ENCODE measurements around the gene NXPH4.

NXPH4 gene

DNA sequence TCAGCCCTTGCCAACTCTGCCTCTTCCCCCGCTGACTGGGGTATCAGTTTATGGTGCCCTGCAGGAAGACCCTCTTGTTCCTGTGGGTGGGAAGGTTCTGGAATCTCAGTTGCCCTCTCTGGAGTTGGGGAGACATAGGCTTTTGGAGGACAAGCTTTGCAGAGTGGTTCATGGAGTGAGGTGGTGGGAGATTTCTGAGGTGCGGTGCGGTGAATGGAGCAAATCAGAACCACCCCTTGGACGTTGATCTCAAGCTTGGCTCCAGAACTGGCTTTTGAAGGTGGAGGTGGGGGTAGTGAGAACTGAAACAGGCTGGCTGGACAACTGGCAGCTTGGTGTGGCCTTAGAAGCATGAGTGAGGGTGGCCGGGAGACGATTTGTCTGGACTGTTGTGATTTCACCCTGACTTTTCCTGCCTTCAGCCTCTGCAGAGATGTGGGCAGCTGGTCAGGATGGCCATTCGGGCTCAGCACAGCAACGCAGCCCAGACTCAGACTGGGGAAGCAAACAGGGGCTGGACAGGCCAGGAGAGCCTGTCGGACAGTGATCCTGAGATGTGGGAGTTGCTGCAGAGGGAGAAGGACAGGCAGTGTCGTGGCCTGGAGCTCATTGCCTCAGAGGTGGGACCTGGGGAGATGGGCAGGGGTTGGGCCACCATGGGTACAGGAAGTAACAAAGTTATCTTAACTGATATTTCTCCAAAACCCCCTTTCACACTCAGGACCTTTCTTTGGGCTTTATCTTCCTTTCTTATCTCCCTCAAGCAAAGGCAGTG, 14.0 kb downstream of the NXPH4 start:
- in situ Hi-C loops (cut with HindIII; ENCODE audit: low sequenced_read_pairs) = no loop called here

DNA sequence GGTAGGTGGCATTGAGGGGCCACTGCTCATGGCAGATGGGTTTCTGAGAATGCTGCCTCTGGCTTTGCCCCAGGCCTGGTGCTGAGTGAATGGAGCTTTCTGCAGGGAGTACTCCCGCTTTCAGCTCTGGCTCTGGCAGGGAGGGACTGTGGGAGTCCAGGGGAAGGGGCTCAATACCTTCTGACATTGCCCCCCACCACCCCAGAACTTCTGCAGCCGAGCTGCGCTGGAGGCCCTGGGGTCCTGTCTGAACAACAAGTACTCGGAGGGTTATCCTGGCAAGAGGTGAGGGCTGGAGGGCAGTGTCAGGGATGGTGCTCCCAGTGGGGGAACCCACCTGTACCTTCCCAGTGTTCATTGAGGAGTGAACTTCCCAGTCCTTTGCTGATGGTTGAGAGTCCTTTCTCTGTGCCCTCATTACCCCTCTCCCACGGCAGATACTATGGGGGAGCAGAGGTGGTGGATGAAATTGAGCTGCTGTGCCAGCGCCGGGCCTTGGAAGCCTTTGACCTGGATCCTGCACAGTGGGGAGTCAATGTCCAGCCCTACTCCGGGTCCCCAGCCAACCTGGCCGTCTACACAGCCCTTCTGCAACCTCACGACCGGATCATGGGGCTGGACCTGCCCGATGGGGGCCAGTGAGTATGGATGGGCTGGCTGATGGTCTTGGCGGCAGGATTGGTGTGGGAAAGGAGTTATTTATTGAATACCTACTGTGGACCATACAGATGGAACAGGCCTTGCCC, 14.9 kb downstream of the NXPH4 start:
- in situ Hi-C loops (cut with HindIII; ENCODE audit: low sequenced_read_pairs) = no loop called here

DNA sequence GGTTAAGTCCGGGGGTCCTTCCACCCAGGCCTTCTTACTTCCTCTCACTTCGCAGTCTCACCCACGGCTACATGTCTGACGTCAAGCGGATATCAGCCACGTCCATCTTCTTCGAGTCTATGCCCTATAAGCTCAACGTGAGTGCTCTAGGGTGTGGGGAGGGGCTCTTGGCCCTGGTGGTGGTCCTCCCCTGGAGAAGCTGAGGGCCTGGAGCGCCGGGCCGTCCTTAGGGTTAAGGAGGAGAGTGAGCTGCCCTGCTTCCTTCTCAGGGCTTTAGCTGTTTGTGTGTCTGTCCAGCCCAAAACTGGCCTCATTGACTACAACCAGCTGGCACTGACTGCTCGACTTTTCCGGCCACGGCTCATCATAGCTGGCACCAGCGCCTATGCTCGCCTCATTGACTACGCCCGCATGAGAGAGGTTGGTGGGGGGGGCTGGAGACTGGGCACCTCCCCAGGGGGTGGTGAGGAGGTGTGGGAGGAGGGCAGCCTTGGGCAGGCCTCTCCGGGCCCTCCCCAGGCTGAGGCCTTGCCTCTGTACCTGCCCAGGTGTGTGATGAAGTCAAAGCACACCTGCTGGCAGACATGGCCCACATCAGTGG, 15.7 kb downstream of the NXPH4 start:
- in situ Hi-C loops (cut with HindIII; ENCODE audit: low sequenced_read_pairs) = no loop called here

DNA sequence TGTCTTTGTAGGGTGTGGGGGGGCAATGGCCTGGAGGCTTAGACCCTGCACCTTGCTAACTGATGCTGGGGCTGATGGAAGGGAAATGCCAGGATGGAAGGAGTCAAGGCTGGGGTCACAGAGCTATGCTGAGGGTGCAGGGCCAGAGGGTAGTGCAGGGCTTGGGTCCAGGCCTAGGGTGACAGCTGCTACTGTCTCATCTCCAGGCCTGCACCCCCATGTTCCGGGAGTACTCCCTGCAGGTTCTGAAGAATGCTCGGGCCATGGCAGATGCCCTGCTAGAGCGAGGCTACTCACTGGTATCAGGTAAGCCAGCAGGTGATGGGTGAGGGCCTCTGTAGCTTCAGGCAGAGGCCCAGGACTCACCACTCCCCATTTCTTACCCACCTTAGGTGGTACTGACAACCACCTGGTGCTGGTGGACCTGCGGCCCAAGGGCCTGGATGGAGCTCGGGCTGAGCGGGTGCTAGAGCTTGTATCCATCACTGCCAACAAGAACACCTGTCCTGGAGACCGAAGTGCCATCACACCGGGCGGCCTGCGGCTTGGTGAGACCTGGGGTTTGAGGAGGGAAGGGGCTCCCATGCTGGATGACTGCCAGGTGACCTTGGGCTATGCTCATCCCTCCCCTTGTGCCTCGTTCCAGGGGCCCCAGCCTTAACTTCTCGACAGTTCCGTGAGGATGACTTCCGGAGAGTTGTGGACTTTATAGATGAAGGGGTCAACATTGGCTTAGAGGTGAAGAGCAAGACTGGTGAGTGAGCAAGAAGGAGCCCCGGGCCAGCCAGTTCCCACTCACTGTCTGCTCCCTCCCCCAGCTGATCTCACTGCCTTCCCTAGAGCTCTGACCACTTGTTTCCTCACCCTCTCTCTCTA, 17.0 kb downstream of the NXPH4 start:
- in situ Hi-C loops (cut with HindIII; ENCODE audit: low sequenced_read_pairs) = no loop called here

DNA sequence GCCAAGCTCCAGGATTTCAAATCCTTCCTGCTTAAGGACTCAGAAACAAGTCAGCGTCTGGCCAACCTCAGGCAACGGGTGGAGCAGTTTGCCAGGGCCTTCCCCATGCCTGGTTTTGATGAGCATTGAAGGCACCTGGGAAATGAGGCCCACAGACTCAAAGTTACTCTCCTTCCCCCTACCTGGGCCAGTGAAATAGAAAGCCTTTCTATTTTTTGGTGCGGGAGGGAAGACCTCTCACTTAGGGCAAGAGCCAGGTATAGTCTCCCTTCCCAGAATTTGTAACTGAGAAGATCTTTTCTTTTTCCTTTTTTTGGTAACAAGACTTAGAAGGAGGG, 17.6 kb downstream of the NXPH4 start:
- in situ Hi-C loops (cut with HindIII; ENCODE audit: low sequenced_read_pairs) = no loop called here

DNA sequence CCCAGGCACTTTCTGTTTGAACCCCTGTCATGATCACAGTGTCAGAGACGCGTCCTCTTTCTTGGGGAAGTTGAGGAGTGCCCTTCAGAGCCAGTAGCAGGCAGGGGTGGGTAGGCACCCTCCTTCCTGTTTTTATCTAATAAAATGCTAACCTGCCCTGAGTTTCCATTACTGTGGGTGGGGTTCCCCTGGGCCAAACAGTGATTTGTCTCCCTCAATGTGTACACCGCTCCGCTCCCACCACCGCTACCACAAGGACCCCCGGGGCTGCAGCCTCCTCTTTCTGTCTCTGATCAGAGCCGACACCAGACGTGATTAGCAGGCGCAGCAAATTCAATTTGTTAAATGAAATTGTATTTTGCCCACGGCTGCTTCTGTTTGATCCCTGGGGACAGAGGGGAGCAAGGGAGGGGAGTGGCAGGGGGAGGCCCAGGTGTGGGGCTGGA, 18.0 kb downstream of the NXPH4 start:
- in situ Hi-C loops (cut with HindIII; ENCODE audit: low sequenced_read_pairs) = no loop called here

DNA sequence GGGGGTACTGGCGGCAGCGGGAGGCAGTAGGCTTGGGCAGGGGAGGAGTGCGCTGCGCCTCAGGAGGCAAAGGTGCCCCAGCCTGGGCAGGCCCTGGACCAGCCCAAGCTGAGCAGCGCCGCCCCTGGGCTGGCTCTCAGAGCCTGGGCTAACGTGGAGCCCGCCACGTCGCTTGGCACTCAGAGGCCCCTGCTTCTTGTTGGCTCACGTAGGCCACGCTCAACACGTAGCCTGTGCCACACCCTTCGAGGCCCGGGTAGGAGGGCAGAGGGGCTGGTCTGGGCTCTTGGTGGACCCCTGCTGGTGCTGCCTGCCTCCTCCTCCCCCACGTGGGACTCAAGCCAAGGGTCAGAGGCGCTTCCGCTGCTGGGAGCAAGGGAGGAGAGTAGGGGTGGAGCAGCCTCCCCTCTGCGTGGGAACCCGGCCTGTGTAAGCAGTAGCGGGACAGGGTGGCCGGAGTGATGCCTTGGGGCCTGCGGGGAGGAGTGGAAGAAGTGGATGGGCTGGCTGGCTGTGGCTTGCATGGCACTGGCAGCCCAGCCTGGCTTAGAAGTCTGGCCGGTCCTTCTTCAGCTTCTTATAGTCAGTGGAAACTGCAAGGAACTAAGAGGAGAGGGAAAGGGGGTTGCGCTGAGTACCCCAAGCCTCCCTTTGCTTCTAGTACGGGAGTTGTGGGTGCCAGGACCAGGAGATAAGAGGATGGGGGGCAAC, 18.6 kb downstream of the NXPH4 start:
- in situ Hi-C loops (cut with HindIII; ENCODE audit: low sequenced_read_pairs) = no loop called here

DNA sequence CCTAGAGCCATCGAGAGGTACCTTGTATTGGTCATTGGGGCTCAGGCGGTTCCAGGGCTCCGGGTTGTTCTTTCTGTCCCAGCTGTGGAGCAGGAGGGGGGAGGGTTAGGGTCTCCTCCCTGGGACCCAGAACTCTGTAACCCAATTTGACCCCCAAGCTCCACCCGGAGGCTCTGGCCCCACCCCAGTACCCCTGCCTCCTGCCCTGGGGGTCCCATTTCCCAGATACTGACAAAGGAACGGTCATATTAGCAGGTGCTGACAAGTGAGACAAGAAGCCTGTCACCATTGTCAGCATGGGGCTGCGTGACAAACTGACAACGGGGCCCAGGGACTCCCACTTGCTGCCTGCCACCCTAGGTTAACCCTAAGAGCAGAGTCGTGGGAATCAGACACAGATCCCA, 19.1 kb downstream of the NXPH4 start:
- in situ Hi-C loops (cut with HindIII; ENCODE audit: low sequenced_read_pairs) = no loop called here

DNA sequence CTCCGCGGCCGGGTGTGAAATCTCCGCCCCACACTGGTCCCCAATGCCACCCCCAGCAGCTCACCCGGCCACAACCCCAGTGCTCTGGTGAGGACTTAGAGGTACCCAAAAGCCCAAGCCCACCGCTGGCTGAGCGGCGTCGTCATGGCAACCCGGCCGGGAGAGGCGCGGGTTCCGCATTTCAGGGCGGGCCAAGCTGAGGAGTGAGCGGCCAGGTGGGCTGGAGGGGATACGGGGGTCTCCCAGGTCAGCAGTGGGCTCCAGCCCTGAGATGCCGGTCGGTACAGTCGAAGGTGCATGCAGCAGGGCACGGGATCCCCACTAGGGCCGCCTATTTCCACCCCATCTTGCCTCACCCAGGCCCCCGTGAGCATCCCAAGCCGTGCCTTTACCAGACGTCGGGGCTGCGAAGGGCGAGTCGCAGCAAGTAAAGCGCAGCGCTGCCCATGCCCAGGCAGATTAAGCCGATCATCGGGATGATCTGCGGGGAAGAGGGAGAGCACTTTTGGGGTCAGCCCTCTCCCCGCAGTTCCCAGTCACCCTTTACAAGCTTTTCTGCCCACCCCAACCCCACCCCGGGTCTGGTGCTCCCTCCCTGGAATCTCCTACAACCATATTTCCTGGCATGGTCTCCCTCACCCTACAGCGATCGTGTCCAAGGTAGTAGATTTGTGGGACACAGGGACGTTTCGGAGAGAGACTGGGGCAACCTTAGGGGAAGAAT, 19.8 kb downstream of the NXPH4 start:
- in situ Hi-C loops (cut with HindIII; ENCODE audit: low sequenced_read_pairs) = no loop called here

DNA sequence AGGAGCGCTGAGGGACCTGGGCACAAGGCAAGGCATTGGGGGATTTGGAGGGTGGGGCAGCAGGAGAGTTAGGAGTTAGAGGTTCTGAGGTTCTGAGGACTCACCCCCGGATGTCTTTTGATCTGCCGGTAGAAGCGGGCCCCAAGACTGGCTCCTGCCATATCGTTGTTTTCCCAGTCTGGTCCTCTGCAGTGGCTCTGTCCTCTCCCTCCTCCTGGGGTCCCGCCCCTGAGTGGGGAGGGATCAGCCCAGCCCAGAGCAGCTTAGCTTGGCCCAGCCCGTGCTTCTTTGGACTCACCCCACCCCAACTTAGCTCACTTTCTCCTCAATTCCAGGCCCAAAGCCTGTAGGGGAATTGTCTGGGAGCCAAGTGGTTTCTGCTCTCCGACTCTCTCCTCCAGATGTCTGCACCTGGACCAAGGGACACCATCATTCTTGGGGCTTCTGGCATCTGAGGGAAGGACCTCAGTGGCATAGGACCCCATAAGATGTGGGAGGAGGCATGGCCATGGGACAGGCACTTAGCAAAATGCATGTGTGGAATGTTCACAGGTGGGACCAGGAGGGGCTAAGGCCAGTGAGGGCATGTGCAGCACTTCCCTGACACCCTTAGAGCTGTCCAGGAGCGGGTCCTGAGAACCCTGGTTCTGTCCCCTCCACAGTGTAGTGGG, 20.5 kb downstream of the NXPH4 start:
- in situ Hi-C loops (cut with HindIII; ENCODE audit: low sequenced_read_pairs) = no loop called here

DNA sequence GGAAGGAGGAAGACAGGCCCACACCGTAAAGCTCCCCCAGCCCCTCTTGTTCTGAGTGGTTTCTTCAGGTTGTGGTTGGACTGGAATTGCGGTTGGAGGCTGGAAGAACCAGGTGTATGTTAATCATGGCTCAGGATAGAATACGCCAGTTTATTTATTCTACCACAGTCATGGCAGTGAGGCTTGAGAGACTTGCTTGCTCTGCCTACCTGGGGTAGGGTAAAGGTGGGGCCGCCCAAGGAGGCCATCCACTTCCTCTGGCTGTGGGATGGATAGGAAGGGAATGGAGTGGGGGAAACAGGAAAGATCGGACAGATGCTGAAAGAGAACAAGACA, 21.0 kb downstream of the NXPH4 start:
- in situ Hi-C loops (cut with HindIII; ENCODE audit: low sequenced_read_pairs) = no loop called here

DNA sequence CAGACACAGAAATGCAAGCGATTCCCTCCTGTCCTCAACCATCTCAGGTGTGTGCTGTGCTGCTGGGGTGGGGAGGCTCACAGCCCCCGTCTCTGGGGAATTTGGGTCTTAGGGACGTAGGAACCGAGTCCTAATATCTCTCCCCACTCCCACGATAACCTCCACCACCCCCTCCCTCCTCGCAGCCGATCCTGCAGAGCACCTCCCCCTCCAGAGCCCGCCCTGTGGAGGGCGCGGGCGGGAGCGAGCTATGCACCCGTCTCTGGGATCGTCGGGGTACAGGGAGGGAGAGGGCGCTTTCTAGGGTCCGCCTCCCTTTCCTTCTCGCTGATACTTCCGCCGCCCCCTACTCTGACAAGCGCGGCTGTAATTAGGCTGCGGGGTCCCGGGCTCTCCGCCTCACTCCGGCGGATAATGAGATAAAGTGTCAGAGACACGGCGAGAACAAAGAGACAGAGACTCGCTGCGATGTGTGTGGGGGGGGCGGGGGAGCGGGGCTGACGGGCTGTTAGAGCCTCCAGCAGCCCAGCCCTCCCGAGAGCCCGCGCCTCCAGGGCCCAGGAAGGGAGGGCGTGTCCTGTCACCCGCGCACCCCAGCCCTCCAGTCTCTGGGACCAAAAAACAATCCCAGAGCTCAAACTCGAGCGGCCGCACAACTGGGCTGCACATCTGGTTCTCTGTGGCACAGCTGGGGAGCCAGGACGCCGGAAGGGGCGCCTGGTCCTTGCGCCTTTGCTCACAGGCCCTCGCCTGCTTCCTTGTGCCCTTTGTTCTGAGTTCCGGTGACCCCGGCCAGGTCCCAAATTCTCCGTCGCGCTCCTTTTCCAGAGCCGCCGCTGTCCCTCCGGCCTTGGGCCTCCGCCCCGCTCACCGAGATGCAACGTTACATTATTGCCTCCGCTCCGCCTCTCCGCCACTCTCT, 21.6 kb downstream of the NXPH4 start:
- in situ Hi-C loops (cut with HindIII; ENCODE audit: low sequenced_read_pairs) = no loop called here

DNA sequence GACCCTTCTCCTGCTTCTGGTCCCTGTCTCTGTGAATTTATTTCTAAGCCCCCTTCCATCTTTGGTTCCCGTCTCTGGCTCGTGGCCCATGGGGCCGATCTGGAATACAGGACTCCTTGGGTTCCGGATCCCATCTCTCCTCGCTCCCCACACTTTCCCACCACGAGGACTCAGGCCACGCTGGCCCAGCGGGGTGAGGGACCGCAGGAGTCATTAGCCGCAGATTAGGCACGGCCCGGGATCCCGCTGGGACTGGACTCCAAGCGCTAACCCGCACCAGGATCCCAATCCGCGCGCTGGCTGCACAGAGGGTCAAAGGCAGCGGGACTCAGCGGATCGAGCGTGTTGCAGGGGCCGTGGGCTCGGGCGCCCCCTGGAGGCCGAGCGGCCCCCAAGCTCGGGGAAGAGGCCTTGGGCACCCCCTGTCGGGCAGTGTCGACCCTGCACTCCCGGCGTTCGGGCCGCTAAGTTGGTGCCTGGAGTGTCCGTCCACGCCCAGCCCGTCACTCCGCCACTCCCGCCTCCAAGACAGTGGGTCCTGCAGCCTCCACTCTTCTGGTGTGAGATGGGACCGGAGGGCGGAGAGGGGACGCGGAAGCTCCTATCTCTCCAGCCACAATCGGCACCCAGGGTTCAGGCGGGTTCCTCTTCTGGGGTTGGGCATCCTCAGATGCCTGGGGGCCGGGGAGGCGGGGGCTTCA, 22.4 kb downstream of the NXPH4 start:
- in situ Hi-C loops (cut with HindIII; ENCODE audit: low sequenced_read_pairs) = no loop called here

DNA sequence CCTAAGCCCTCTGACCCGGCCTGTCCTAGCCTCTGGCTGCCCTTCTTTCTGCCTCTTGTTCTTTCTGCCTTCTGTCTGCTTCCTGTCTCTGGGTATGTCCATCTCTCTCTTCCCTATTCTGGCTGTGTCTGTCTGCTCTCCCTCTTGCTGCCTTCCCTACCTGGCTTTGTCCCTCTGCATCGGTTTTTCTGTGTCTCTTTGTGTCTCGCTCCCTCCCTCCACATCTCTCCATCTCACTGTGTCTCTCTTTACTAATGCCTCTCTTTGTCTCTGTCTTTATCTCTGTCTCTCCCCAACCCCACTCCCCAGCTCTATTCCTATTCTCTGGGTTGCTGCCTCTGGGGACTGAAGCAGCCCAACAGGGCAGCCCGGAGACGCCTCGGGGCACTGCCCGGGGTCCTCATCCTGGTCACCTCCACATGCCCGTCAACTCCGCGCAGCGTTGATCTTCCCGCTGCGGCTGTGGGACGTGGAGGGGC, 23.0 kb downstream of the NXPH4 start:
- in situ Hi-C loops (cut with HindIII; ENCODE audit: low sequenced_read_pairs) = no loop called here

DNA sequence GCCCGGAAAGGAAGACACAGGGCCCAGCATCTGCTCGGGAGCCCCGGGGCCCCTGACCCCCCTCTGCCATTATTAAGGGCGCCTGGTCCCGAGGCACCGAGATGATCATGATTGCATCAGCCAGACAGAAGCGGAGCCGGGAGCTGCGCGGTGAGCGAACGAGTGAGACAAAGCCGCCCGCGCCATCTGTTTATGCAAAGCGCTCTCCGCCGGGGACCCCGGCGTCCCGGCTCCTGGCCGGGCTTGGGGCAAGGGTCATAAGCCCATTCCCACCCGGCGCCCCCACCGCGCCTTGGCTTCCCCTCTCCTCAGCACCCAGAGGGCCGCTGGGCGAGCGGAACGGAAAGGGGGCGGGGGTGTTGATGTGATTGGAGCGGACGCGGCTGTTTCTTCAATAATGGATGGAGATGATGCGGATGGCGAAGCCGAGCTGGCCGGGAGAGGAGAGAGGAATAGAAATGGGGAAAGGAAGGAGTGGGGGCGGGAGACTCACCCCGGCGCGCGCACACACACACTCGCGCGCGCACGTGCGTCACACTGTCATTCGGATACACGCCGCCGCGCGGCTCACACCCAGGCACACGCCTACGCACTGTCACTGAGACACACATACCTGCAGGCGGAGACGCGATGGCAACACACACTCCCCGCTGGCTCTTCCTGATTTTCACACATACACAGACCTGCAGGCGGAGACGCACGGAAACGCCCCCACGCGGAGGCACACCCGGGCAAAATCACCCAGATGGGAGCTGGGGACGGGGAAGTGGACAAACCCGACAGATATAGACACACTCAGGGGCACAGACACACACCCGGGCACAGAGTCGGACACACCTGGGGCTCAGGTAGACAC, 23.7 kb downstream of the NXPH4 start:
- in situ Hi-C loops (cut with HindIII; ENCODE audit: low sequenced_read_pairs) = no loop called here

DNA sequence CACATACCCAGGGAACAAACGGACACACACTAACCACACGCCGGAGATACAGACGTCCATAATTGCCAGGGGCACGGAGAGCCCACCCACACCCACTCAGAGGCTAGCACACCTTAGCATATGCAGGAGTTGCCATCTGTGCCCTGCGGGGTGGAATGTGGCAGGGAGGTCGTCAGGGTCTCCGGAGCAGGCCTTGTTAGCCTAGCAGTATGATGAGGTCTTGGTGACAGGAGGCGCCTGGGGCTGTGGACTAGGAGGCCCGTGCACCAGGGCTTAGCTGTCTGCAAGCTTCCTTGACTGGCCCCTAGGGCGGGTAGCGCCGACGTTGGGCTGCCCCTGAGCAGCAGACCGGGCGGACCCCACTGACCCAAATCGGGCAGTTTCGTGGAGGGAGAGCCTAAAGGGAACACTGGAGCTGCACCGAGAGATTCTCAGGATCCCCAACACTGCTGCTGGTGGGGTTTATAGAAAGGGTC, 24.4 kb downstream of the NXPH4 start:
- in situ Hi-C loops (cut with HindIII; ENCODE audit: low sequenced_read_pairs) = no loop called here

Data from endothelial cell of hepatic sinusoid (primary cell).